ENCODE measurements around the gene FIBCD1. TPM values are rescaled to one million over a fixed set of nuclear protein-coding genes. Genes with fewer than 3 reads are reported as not detected.

Gene FIBCD1
- total RNA-seq, 1 experiment from 2014 or later: 6.6 TPM

DNA sequence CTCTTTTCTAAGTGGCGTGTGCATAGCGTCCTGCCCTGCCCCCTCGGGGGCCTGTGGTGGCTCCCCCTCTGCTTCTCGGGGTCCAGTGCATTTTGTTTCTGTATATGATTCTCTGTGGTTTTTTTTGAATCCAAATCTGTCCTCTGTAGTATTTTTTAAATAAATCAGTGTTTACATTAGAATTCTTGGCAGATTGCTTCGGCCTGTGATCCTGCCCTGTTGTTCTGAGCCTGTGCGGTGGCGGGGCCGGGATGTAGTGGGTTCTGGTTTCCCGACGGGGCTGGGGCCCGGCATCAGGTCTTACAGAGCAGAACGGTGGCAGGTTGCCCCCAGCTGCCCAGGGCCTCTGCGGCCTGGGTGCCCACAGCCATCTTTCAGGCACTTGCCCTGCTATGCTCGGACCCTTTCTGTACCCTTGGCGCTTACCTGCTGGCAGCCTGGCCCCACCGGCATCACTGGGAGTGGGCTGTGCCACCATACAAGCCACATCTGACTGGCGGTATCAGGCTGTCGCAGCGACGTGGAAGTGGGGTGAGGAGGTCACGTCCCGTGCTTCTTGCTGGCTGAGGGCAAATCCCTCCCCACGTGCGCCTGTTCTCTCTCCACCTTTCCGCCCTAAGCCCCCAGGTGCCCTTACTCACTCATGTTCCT lies 51.4 kb downstream of the FIBCD1 start:
- ChIA-PET CTCF (interaction anchor here (1.8 to 2.6 kb wide), 2 partner anchors 110 to 187 kb away, joined by 4 to 8 read pairs; no protein-coding TSS in a partner anchor), POLR2A (no interaction called here)
- H3K36me3 Mint-ChIP-seq: peaks cover 38% of the 10 kb centered on the region
- no peaks in the 10 kb centered on the region for H3K27me3 Mint-ChIP-seq (ENCODE audit: low read depth)
- peak overlapping the region; percentile 94 for H3K27ac Mint-ChIP-seq
- peaks cover 10% of the 10 kb centered on the region for H3K4me1 Mint-ChIP-seq
- no peak for ATAC-seq
- DNase-seq (ENCODE audit: low spot score): no peak
- H3K9me3 Mint-ChIP-seq: no peaks in the 10 kb centered on the region
- H3K4me3 Mint-ChIP-seq: no peak overlapping the region
- no peak for TF ChIP-seq ELF4 (CRISPR knock-in tag; IDR thresholded peaks at IDR 0.05; ENCODE audit: low read depth)
- TF ChIP-seq ETV6 (CRISPR knock-in tag; IDR thresholded peaks at IDR 0.05): no peak
- no peak for TF ChIP-seq SMAD4 (CRISPR knock-in tag; IDR thresholded peaks at IDR 0.05)
- TF ChIP-seq, protein P1, sequence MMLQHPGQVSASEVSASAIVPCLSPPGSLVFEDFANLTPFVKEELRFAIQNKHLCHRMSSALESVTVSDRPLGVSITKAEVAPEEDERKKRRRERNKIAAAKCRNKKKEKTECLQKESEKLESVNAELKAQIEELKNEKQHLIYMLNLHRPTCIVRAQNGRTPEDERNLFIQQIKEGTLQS (CRISPR knock-in tag; conservative IDR thresholded peaks at IDR 0.05): no peak
- TF ChIP-seq SOX15 (CRISPR knock-in tag; IDR thresholded peaks at IDR 0.05): no peak
- no peak for TF ChIP-seq ZNF121 (CRISPR knock-in tag; IDR thresholded peaks at IDR 0.05)
- TF ChIP-seq ESRRA (CRISPR knock-in tag; IDR thresholded peaks at IDR 0.05; ENCODE audit: borderline replicate concordance): no peak
- no peak for TF ChIP-seq KAT7 (CRISPR knock-in tag; IDR thresholded peaks at IDR 0.05; ENCODE audit: borderline replicate concordance)
- TF ChIP-seq, protein P2, sequence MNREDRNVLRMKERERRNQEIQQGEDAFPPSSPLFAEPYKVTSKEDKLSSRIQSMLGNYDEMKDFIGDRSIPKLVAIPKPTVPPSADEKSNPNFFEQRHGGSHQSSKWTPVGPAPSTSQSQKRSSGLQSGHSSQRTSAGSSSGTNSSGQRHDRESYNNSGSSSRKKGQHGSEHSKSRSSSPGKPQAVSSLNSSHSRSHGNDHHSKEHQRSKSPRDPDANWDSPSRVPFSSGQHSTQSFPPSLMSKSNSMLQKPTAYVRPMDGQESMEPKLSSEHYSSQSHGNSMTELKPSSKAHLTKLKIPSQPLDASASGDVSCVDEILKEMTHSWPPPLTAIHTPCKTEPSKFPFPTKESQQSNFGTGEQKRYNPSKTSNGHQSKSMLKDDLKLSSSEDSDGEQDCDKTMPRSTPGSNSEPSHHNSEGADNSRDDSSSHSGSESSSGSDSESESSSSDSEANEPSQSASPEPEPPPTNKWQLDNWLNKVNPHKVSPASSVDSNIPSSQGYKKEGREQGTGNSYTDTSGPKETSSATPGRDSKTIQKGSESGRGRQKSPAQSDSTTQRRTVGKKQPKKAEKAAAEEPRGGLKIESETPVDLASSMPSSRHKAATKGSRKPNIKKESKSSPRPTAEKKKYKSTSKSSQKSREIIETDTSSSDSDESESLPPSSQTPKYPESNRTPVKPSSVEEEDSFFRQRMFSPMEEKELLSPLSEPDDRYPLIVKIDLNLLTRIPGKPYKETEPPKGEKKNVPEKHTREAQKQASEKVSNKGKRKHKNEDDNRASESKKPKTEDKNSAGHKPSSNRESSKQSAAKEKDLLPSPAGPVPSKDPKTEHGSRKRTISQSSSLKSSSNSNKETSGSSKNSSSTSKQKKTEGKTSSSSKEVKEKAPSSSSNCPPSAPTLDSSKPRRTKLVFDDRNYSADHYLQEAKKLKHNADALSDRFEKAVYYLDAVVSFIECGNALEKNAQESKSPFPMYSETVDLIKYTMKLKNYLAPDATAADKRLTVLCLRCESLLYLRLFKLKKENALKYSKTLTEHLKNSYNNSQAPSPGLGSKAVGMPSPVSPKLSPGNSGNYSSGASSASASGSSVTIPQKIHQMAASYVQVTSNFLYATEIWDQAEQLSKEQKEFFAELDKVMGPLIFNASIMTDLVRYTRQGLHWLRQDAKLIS (CRISPR knock-in tag; IDR thresholded peaks at IDR 0.05; ENCODE audit: borderline replicate concordance): no peak
- TF ChIP-seq, protein P3, sequence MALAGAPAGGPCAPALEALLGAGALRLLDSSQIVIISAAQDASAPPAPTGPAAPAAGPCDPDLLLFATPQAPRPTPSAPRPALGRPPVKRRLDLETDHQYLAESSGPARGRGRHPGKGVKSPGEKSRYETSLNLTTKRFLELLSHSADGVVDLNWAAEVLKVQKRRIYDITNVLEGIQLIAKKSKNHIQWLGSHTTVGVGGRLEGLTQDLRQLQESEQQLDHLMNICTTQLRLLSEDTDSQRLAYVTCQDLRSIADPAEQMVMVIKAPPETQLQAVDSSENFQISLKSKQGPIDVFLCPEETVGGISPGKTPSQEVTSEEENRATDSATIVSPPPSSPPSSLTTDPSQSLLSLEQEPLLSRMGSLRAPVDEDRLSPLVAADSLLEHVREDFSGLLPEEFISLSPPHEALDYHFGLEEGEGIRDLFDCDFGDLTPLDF (CRISPR knock-in tag; IDR thresholded peaks at IDR 0.05): no peak
- TF ChIP-seq, protein P4, sequence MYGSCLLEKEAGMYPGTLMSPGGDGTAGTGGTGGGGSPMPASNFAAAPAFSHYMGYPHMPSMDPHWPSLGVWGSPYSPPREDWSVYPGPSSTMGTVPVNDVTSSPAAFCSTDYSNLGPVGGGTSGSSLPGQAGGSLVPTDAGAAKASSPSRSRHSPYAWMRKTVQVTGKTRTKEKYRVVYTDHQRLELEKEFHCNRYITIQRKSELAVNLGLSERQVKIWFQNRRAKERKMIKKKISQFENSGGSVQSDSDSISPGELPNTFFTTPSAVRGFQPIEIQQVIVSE (CRISPR knock-in tag; IDR thresholded peaks at IDR 0.05; ENCODE audit: borderline replicate concordance): no peak
- TF ChIP-seq, protein P5, sequence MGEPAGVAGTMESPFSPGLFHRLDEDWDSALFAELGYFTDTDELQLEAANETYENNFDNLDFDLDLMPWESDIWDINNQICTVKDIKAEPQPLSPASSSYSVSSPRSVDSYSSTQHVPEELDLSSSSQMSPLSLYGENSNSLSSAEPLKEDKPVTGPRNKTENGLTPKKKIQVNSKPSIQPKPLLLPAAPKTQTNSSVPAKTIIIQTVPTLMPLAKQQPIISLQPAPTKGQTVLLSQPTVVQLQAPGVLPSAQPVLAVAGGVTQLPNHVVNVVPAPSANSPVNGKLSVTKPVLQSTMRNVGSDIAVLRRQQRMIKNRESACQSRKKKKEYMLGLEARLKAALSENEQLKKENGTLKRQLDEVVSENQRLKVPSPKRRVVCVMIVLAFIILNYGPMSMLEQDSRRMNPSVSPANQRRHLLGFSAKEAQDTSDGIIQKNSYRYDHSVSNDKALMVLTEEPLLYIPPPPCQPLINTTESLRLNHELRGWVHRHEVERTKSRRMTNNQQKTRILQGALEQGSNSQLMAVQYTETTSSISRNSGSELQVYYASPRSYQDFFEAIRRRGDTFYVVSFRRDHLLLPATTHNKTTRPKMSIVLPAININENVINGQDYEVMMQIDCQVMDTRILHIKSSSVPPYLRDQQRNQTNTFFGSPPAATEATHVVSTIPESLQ (CRISPR knock-in tag; IDR thresholded peaks at IDR 0.05): no peak
- TF ChIP-seq, protein P6, sequence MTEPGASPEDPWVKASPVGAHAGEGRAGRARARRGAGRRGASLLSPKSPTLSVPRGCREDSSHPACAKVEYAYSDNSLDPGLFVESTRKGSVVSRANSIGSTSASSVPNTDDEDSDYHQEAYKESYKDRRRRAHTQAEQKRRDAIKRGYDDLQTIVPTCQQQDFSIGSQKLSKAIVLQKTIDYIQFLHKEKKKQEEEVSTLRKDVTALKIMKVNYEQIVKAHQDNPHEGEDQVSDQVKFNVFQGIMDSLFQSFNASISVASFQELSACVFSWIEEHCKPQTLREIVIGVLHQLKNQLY (CRISPR knock-in tag; IDR thresholded peaks at IDR 0.05): no peak

DNA sequence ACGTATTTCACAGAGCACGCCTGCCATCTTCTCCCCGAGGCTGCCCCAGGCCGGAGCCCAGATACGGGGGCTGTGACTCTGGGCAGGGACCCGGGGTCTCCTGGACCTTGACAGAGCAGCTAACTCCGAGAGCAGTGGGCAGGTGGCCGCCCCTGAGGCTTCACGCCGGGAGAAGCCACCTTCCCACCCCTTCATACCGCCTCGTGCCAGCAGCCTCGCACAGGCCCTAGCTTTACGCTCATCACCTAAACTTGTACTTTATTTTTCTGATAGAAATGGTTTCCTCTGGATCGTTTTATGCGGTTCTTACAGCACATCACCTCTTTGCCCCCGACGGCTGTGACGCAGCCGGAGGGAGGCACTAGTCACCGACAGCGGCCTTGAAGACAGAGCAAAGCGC lies 52.1 kb downstream of the FIBCD1 start:
- Mint-ChIP-seq H3K27ac (peak overlapping the region; percentile 94), H3K4me3 (no peak overlapping the region), H3K36me3 (peaks cover 38% of the 10 kb centered on the region), H3K9me3 (no peaks in the 10 kb centered on the region), H3K4me1 (peaks cover 10% of the 10 kb centered on the region), H3K27me3 (ENCODE audit: low read depth) (no peaks in the 10 kb centered on the region)
- CTCF ChIA-PET: interaction anchor here (1.8 to 4.3 kb wide), 3 partner anchors 20 to 186 kb away, joined by 4 to 24 read pairs (median 8); no protein-coding TSS in a partner anchor
- ATAC-seq: no peak
- POLR2A ChIA-PET: no interaction called here
- DNase-seq (ENCODE audit: low spot score): no peak
- TF ChIP-seq, protein P7, sequence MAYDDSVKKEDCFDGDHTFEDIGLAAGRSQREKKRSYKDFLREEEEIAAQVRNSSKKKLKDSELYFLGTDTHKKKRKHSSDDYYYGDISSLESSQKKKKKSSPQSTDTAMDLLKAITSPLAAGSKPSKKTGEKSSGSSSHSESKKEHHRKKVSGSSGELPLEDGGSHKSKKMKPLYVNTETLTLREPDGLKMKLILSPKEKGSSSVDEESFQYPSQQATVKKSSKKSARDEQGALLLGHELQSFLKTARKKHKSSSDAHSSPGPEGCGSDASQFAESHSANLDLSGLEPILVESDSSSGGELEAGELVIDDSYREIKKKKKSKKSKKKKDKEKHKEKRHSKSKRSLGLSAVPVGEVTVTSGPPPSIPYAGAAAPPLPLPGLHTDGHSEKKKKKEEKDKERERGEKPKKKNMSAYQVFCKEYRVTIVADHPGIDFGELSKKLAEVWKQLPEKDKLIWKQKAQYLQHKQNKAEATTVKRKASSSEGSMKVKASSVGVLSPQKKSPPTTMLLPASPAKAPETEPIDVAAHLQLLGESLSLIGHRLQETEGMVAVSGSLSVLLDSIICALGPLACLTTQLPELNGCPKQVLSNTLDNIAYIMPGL (CRISPR knock-in tag; IDR thresholded peaks at IDR 0.05): no peak
- TF ChIP-seq SOX15 (CRISPR knock-in tag; IDR thresholded peaks at IDR 0.05) (no peak), GTF2I (CRISPR knock-in tag; conservative IDR thresholded peaks at IDR 0.05) (no peak), PRRX2 (CRISPR knock-in tag; IDR thresholded peaks at IDR 0.05) (no peak), JUN (CRISPR knock-in tag; IDR thresholded peaks at IDR 0.05) (no peak), ZNF317 (CRISPR knock-in tag; IDR thresholded peaks at IDR 0.05; ENCODE audit: borderline replicate concordance, low read depth) (no peak)
- TF ChIP-seq, protein P8, sequence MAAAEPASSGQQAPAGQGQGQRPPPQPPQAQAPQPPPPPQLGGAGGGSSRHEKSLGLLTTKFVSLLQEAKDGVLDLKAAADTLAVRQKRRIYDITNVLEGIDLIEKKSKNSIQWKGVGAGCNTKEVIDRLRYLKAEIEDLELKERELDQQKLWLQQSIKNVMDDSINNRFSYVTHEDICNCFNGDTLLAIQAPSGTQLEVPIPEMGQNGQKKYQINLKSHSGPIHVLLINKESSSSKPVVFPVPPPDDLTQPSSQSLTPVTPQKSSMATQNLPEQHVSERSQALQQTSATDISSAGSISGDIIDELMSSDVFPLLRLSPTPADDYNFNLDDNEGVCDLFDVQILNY (CRISPR knock-in tag; IDR thresholded peaks at IDR 0.05): no peak
- TF ChIP-seq, protein P9, sequence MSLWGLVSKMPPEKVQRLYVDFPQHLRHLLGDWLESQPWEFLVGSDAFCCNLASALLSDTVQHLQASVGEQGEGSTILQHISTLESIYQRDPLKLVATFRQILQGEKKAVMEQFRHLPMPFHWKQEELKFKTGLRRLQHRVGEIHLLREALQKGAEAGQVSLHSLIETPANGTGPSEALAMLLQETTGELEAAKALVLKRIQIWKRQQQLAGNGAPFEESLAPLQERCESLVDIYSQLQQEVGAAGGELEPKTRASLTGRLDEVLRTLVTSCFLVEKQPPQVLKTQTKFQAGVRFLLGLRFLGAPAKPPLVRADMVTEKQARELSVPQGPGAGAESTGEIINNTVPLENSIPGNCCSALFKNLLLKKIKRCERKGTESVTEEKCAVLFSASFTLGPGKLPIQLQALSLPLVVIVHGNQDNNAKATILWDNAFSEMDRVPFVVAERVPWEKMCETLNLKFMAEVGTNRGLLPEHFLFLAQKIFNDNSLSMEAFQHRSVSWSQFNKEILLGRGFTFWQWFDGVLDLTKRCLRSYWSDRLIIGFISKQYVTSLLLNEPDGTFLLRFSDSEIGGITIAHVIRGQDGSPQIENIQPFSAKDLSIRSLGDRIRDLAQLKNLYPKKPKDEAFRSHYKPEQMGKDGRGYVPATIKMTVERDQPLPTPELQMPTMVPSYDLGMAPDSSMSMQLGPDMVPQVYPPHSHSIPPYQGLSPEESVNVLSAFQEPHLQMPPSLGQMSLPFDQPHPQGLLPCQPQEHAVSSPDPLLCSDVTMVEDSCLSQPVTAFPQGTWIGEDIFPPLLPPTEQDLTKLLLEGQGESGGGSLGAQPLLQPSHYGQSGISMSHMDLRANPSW (CRISPR knock-in tag; conservative IDR thresholded peaks at IDR 0.05; ENCODE audit: low read depth): no peak
